Epithelial cell of prostate (primary cell): ENCODE data around the gene GBP6.
"Not testable (repeated sequence)": the region's sequence is repeated elsewhere in the genome, so short reads cannot be mapped to it uniquely, and the experiment has no call there.

ENCODE experiments used
- DNase-seq: peaks from one replicate; pipeline ENCODE4 v3.0.0-alpha.2; 2011; ENCODE audit warnings: low read depth, low spot score
- H3K27ac ChIP-seq: fragments of 450-650 bp; 2 replicates; pipeline ENCODE4 v1.5.1; 2017; ENCODE audit warnings: mild to moderate bottlenecking

GBP6 gene, protein sequence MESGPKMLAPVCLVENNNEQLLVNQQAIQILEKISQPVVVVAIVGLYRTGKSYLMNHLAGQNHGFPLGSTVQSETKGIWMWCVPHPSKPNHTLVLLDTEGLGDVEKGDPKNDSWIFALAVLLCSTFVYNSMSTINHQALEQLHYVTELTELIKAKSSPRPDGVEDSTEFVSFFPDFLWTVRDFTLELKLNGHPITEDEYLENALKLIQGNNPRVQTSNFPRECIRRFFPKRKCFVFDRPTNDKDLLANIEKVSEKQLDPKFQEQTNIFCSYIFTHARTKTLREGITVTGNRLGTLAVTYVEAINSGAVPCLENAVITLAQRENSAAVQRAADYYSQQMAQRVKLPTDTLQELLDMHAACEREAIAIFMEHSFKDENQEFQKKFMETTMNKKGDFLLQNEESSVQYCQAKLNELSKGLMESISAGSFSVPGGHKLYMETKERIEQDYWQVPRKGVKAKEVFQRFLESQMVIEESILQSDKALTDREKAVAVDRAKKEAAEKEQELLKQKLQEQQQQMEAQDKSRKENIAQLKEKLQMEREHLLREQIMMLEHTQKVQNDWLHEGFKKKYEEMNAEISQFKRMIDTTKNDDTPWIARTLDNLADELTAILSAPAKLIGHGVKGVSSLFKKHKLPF

DNA sequence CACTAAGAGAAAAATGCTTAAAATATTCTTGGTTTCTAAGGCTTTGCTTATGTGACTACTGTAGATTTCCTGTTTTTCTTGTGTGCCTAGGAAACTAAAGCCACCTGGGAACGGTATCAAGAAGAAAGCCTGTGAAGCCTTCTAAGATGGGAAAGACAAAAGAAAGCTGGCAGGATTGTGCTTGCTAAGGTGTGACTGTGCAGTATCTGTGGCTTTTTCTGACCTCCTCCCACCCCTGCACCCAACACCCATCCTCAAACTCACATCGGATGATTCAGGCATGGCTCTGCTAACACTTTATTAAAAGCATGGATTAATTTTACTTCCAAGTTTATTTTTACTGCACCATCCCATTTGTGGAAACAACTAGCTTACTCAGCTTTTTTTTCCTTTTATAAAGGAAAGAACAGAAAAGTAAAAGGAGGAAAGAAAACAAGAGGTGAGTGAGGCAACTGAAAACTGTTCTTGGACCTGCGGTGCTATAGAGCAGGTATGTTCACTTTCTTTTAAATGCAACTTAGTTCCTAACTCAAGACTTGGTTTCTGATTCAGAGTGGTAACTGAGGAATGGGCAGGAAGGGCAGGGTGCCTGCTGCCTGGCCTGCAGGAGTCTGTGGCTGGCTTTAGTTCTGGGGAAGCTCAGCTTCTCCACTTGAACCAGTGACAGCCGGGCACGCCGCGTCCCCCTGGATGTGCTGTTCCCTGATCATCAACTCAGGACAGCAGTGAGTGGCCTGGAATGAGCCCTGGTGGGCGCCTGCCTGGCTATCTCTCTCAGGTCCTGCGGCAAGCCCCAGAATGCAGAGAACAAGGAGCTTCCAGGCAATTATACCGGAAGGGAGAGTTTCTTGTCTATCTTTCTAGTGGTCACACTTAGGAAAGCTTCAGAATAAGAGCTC, at the start of gene GBP6:
TSS of gene GBP6 (plus strand) at position 422 of the 899 bp plus-strand sequence. CDS start 4,493 bp downstream, outside the sequence.
- peak; percentile 87 for DNase-seq
- peak within 1 kb of the TSS; percentile 90 for H3K27ac ChIP-seq

DNA sequence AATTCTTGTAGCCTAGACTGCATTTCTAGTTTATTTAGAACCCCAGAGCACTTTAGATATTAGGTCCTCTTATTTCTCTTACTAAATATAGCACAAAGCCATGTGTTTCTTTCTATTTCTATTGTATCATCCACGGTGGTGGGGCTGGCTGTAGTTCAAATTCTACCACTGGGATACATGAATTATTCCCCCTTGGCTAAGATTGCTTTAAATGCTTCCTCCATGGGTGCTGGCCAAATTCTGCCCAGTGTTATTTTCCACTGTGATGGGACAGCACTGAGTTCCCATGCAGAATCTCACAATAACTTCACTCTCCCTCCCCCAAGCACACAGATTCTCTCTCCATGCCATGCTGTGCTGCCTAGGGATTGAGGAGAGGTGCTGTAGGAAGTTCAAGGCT, 41.5 kb upstream of the GBP6 start:
- DNase-seq, result no peak
- no peak overlapping the region for H3K27ac ChIP-seq

DNA sequence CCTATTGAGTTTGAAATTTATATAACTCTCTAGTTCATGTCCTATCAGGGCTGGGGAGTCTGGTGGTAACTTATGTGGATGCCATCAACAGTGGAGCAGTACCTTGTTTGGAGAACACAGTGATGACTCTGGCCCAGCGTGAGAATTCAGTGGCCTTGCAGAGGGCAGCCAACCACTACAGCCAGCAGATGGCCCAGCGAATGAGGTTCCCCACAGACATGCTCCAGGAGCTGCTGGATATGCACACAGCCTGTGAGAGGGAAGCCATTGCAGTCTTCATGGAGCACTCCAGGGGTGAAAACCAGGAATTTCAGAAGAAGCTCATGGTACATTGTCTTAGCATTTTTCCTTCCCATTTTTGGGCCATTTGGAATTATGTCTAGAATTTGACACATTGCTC, 32.0 kb upstream of the GBP6 start:
- no peak for DNase-seq
- H3K27ac ChIP-seq, result no peak overlapping the region

DNA sequence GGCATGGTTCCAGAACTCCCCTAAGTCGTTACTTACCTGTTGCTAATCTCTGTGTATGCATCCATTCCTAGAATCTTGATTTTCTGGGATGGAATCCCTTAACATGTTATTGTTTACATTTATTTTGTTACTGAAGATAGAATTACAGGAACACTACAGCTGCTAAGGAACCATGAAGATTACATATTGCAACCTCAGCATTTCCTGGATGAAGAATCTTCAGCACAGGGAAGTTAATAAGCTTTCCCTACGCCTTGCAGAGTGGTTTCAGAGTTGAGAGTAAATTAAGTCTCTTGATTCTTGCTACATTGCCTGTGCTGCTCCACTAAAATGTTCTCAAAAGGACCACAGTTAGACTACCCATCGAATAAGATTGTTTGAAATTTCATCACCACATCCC, 31.4 kb upstream of the GBP6 start:
- H3K27ac ChIP-seq, result no peak overlapping the region
- DNase-seq, result no peak

DNA sequence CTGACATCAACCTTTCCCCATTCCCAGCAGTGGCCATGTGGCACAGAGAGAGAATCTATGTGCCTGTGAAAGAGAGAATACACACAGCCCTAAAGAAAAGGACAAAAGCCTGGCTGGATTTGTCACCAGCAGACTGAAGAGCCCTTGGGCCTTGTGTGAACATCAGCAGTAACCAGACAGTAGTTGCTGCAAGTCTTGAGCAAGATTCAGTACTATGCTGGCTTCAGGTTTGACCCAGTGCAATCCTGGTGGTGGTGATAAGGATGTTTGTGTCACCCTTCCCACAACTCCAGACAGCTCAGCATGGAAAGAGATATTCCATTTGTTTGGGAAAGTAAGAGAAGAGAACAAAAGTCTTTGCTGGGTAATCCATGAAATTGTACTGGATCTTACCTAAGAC, 28.4 kb upstream of the GBP6 start:
- DNase-seq, result no peak
- no peak overlapping the region for H3K27ac ChIP-seq

DNA sequence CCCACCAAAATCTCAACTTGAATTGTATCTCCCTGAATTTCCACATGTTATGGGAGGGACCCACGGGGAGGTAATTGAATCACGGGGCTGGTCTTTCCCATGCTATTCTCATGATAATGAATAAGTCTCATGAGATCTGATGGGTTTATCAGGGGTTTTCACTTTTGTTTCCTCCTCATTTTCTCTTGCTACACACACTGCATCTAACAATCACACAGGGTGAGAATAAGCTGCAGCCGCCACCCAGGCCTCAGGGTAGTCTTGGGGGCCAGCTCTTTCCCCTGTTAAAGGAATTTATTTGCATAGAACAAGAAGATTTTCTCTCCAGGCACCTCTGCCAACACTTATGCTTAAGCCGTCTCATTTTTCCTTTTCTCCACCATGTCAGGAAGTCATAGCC, 26.0 kb upstream of the GBP6 start:
- DNase-seq, result no peak
- H3K27ac ChIP-seq, result no peak overlapping the region

DNA sequence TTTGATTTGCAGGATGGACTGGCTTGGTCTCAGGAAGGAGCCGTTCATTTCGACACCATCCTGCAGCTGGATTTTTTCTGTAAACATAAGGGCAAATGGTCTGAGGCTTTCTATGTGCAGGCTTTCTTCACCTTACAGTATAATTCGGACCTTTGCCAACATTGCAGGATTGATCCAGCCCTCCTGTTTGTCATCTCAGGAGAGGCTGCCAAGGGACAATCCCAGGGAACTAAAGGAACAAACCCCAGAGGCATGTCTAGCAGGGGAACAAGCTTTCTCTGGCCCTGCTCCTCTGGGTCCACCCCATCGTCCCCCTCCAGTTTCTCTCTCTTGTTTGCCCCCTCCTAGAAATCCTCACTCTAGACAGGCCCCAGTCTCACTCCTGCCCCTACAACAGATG, 24.8 kb upstream of the GBP6 start:
- no peak overlapping the region for H3K27ac ChIP-seq
- no peak for DNase-seq

DNA sequence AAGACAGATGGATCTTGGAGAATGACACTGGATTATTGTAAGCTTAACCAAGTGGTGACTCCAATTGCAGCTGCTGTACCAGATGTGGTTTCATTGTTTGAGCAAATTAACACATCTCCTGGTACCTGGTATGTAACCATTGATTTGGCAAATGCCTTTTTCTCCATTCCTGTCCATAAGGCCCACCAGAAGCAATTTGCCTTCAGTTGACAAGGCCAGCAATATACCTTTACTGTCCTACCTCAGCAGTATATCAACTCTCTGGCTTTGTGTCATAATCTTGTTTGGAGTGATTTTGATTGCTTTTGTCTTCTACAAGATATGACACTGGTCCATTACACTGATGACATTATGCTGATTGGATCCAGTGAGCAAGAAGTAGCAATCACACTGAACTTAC, 18.4 kb upstream of the GBP6 start:
- DNase-seq, H3K27ac ChIP-seq: not testable (repeated sequence)

DNA sequence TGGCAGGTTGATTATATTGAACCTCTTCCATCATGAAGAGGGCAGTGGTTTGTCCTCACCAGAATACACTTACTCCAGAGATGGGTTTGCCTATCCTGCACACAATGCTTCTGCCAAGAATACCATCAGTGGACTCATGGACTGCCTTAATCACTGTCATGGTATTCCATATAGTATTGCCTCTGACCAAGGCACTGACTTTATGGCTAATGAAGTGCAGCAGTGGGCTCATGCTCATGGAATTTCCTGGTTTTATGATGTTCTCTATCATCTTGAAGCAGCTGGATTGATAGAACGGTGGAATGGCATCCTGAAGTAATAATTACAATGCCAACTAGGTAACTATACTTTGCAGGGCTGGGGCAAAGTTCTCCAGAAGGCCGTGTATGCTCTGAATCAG, 16.6 kb upstream of the GBP6 start:
- H3K27ac ChIP-seq, result no peak overlapping the region
- DNase-seq, result no peak

DNA sequence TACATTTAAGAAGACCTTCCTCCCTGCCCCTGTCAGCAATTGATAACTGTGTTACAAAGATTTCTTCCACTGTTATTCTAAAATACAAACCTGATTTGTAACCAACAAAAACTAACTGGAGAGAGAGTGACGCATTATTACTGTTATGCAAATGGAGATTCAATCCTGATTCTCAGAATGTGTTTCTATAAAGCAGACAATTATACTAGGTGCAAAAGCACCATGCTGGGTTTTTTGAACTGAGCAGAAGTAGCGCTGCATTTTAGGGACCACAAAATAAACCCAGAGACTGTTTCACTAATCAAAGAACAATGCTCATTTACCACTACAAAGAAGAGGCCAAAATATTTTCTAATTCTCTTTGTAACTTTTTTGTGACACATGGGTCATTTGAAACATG, 13.6 kb upstream of the GBP6 start:
- no peak overlapping the region for H3K27ac ChIP-seq
- DNase-seq, result no peak

DNA sequence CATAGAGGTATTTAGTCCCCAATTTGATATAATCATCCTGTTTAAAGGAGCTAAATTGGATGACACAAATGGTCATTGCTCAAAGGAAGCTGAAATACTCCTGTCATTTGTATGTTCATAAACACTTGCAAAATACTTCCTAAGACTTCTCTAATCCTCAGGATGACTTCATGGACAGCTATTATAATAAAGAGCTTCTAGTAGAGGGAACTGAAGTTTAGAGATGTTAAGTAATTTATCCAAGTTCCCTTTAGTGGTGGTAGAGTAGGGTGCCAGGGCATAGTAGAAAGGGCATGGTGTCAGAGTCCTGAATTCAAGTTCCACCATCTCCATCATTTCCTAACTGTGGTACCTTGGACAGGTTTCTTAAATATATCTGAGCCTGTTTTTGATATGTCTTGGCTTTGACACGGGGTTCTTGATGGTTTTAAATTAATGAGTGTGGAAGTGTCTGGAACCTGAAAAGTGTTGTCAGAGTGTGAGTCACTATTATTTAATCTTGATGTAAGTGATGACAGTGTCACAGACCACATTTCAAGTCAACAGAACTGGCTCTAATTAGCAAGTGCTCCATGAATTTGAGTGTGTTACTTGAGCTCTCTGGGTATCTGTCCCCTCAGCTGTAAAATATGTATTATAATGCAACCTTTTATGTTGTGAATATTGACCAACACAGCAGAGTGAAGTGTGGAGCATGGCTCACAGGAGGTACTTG, 12.1 kb upstream of the GBP6 start:
- H3K27ac ChIP-seq, result no peak overlapping the region
- DNase-seq, result no peak

DNA sequence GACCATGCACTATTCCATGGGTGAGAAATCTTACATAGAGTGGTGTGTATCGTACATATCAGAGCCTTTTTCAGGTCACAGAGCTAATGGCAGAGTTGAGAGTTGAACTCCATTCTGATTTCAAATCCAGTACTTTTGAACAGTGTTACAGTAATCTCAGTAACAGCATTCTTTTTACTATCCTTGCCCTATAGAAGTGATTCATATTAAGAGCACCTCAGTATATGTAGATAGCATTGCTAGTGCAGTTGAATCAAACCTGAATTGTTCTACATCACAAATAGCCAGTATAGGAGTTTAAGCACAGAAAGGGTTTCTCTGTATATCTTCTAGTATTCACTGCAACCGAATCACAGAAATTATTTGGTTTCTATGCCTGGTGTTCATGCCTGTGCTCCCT, 11.4 kb upstream of the GBP6 start:
- no peak overlapping the region for H3K27ac ChIP-seq
- DNase-seq, result no peak

DNA sequence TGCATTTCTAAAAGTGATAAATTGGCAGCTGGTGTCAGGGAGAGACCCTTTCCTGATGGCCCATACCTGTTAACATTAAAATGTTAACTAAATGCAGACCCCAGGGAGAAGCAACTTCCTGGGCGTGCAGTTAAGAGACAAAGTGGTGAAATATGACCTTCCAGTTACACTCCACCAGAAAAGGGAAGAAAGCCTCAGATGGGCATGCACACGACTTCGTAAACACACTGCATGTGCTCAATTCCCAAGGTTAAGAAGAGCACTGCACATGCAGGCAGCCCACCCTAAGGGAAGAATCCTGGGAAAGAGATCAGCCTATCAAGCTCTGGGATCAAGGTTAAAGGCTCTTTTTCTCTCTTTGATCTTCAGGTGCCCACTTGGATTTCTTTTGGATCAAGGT, 9.7 kb upstream of the GBP6 start:
- DNase-seq, result no peak
- no peak overlapping the region for H3K27ac ChIP-seq

DNA sequence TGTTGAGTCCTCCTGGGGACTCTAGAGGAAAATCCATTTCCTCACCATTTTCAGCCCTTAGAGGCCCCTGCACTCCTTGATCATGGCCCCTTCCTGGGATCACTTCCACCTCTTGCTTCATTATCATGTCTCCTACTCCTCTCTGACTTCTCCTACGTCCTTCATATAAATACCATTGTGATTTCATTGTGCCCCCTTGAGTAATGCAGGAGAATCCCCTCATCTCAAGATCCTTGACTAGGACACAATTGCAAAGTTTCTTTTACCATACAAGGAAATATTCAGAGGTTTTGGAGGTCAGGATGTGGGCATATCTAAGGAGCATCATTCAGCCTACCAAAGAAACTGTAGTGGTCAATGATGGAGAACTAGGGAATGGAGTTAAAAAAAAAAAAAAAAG, 8.8 kb upstream of the GBP6 start:
- DNase-seq, result no peak
- H3K27ac ChIP-seq, result no peak overlapping the region

DNA sequence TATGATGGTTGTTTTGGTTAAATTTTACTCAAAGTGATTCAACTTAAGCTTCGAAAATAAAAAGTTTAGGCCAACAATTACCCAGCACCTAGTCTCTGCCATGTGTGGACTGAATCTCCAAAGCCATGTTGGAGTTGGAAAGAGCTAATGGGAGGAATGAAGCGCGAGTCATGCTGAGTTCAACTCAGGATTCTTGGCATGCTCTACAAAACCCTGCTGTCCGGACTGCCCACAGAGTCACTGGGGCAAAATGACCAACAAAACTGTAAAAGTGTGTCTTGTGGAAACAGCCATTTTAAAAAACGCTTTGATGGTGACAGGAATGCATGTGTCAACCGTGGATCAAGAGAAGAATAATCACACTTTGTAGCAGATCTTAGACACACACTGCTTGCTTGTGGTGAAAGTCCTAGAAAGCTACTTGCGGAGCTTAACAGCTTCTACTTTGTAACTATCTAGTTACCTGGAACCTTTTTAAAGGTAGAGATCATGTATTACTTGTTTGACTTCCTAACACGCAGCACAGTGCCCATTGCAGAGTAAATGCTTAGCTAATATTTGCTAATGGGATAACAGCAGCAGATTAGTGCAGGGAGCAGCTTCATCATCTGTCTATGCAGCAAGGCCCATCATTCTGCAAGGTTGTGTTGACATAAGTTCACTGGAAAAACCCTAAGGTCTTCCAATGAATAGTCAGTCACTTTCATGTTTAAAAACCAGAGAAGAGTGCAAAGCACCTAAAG, 7.0 kb upstream of the GBP6 start:
- no peak for DNase-seq
- no peak overlapping the region for H3K27ac ChIP-seq

DNA sequence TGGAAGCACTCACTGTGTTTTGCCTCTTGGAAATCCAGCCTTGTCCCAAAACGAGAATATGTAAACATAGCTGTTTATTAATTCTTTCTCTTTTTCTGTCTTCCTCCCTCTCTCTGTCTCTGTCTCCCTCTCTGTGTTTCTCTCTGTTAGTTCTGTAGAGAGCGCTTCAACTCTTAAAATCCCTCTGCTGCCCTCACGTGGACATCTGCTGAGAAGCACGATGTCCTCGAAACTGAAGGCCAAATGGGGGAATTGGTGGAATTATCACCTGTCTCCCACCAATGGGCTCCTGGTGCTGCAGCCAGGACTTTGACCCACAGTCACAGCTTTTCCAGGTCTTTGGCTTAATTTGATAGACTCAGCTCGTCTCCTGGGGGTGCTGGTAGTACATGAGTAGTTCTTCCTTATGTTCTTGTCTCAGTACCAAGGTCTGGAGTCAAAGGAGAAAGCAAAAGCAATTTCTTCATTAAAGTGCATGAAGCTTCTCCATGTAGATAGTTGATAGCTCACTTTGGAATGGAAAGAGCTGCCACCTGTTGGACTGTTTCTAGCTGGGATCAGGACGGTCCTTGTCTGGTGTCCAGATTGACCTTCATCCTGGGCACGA, 5.5 kb upstream of the GBP6 start:
- H3K27ac ChIP-seq, result no peak overlapping the region
- DNase-seq, result no peak

DNA sequence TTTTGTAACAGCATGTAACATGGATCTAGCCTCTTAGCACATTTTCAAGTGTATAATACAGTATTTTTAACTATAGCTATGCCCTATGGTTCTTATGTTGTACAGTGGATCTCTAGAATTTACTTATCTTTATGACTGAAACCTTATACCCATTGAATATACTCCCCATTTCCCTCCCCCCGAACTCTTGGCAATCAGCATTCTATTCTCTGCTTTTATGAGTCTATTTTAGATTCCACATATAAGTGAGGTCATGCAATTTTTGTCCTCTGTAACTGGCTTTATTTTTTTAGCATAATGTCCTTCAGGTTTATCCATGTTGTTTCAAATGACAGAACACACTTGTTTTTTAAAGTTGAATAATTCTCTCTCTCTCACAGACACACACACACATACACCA, 3.1 kb upstream of the GBP6 start:
- H3K27ac ChIP-seq, result no peak overlapping the region
- DNase-seq, result no peak

DNA sequence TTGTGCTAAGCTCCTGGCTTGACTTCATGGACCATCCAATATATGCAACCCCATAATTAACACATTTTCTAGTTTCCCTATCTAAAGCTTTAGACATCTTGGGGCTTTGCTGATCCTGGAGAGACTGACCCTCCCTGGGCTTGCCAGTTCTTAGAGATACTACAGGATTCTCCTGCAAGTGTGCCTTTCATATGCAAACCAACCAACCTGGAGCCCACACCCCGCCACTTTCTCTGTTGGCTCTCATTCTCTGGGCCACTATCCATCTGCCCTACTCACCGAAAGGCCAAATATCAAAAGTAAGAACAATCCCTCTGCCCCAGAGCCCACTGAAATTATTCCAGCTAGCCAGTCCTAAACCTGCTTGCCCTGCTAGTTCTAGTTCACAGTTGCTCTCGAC, 2.2 kb upstream of the GBP6 start:
- H3K27ac ChIP-seq, result no peak overlapping the region
- DNase-seq, result no peak

DNA sequence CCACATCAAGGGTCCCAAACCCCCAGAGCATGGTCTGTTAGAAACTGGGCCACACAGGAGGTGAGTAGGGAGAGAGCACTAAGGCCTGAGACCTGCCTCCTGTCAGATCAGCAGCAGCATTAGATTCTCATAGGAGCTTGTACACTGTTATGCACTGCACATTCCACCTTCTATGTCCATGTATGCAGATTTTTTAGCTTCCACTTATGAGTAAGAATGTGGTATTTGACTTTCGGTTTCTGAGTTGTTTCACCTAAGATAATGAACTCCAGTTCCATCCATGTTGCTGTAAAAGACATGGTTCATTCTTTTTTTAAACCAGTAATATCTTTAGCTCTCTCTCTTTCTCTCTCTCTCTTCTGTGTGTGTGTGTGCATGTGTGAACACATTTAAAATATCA, 663 bp upstream of the GBP6 start:
- peak overlapping the region; percentile 90 for H3K27ac ChIP-seq
- DNase-seq, result peak; percentile 78
